HEK293 (cell line): Measurements from ENCODE around the gene CCDC183.

Experiments
- AEBP2 ChIP-seq: fragments of 450-650 bp; formaldehyde crosslinking; IDR thresholded peaks from 2 replicates; pipeline ENCODE4 v1.5.1; 2016; ENCODE audit warnings: missing biosample characterization, missing genetic modification characterization, borderline replicate concordance
- ELK4 ChIP-seq: IDR thresholded peaks from 2 replicates; pipeline ENCODE4 v1.6.1; 2011; ENCODE audit warnings: mild to moderate bottlenecking, low read depth, low read length, borderline replicate concordance
- MZF1 ChIP-seq: fragments of 450-650 bp; formaldehyde crosslinking; IDR thresholded peaks from 2 replicates; pipeline ENCODE4 v1.5.1; 2017; ENCODE audit warnings: missing biosample characterization, missing genetic modification characterization, borderline replicate concordance
- ZBTB21 ChIP-seq: fragments of 450-650 bp; formaldehyde crosslinking; IDR thresholded peaks from 2 replicates; pipeline ENCODE4 v1.5.1; 2017; ENCODE audit warnings: missing biosample characterization, missing genetic modification characterization
- ZFP3 ChIP-seq: fragments of 450-650 bp; formaldehyde crosslinking; IDR thresholded peaks from 2 replicates; pipeline ENCODE4 v1.5.1; 2016; ENCODE audit warnings: low read depth, missing biosample characterization, missing genetic modification characterization
- ZNF274 ChIP-seq, 2 experiments: fragments of 200-500 bp in 1 of 2; fragments of 450-650 bp in 1 of 2; sonication (Bioruptor generic) in 1 of 2; formaldehyde crosslinking in 1 of 2; IDR thresholded peaks; 2 replicates each; pipeline versions ENCODE4 v1.5.1 to v1.6.1; 2014 to 2016; ENCODE audit warnings: borderline replicate concordance in 1 of 2, inconsistent platforms in 1 of 2, low read length in 1 of 2, missing biosample characterization in 1 of 2, missing genetic modification characterization in 1 of 2
- ZNF623 ChIP-seq: fragments of 450-650 bp; formaldehyde crosslinking; IDR thresholded peaks from 2 replicates; pipeline ENCODE4 v1.5.1; 2016; ENCODE audit warnings: missing biosample characterization, missing genetic modification characterization
- ZNF670 ChIP-seq: fragments of 450-650 bp; formaldehyde crosslinking; IDR thresholded peaks from 2 replicates; pipeline ENCODE4 v1.5.1; 2016; ENCODE audit warnings: missing biosample characterization, missing genetic modification characterization, low read depth
- ZNF785 ChIP-seq: fragments of 450-650 bp; formaldehyde crosslinking; IDR thresholded peaks from 2 replicates; pipeline ENCODE4 v1.5.1; 2016; ENCODE audit warnings: missing biosample characterization, missing genetic modification characterization
- TF ChIP-seq, protein P1 (sequence below): fragments of 450-650 bp; formaldehyde crosslinking; IDR thresholded peaks from 2 replicates; pipeline ENCODE4 v1.5.1; 2016; ENCODE audit warnings: missing biosample characterization, missing genetic modification characterization

GRCh38 chr9:136792321-136793085 lies 3.6 kb upstream of the CCDC183 start:
- TF ChIP-seq ZNF785 (no peak), MZF1 (tag by site-specific recombination) (no peak), ZNF274 (IDR thresholded peaks at IDR 0.05; ENCODE audit: low read length) (no peak), ZNF274 (tag by site-specific recombination; IDR thresholded peaks at IDR 0.05; ENCODE audit: borderline replicate concordance) (no peak), ZNF670 (tag by site-specific recombination) (no peak), ZFP3 (no peak), ZNF623 (no peak), AEBP2 (tag by site-specific recombination) (no peak), ELK4 (no peak), ZBTB21 (tag by site-specific recombination) (no peak)
- TF ChIP-seq, protein P1, sequence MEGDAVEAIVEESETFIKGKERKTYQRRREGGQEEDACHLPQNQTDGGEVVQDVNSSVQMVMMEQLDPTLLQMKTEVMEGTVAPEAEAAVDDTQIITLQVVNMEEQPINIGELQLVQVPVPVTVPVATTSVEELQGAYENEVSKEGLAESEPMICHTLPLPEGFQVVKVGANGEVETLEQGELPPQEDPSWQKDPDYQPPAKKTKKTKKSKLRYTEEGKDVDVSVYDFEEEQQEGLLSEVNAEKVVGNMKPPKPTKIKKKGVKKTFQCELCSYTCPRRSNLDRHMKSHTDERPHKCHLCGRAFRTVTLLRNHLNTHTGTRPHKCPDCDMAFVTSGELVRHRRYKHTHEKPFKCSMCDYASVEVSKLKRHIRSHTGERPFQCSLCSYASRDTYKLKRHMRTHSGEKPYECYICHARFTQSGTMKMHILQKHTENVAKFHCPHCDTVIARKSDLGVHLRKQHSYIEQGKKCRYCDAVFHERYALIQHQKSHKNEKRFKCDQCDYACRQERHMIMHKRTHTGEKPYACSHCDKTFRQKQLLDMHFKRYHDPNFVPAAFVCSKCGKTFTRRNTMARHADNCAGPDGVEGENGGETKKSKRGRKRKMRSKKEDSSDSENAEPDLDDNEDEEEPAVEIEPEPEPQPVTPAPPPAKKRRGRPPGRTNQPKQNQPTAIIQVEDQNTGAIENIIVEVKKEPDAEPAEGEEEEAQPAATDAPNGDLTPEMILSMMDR: no peak
